Retinal pigment epithelial cell (primary cell): ENCODE measurements around the gene INSYN1.

Experiments used
- DNase-seq: peaks from one replicate; pipeline ENCODE4 v3.0.0-alpha.2; 2010; ENCODE audit warnings: low read depth
- H3K4me3 ChIP-seq: 2 replicates; pipeline ENCODE4 v1.5.1; 2011; ENCODE audit warnings: mild to moderate bottlenecking, low read length, control low read depth, moderate library complexity
- CTCF ChIP-seq: conservative IDR thresholded peaks from 2 replicates; pipeline ENCODE4 v1.5.1; 2011; ENCODE audit warnings: low read depth, low read length, control low read depth, inconsistent platforms

INSYN1 gene

GRCh38 chr15:73749971-73750370 lies 3.2 kb downstream of the INSYN1 start:
- H3K4me3 ChIP-seq, result no peak overlapping the region
- TF ChIP-seq CTCF, result no peak
- DNase-seq, result no peak

GRCh38 chr15:73749533-73749932 lies 3.6 kb downstream of the INSYN1 start:
- DNase-seq, result no peak
- H3K4me3 ChIP-seq, result no peak overlapping the region
- TF ChIP-seq CTCF, result no peak

GRCh38 chr15:73748730-73749129 lies 4.4 kb downstream of the INSYN1 start:
- no peak for TF ChIP-seq CTCF
- DNase-seq, result no peak
- no peak overlapping the region for H3K4me3 ChIP-seq

DNA sequence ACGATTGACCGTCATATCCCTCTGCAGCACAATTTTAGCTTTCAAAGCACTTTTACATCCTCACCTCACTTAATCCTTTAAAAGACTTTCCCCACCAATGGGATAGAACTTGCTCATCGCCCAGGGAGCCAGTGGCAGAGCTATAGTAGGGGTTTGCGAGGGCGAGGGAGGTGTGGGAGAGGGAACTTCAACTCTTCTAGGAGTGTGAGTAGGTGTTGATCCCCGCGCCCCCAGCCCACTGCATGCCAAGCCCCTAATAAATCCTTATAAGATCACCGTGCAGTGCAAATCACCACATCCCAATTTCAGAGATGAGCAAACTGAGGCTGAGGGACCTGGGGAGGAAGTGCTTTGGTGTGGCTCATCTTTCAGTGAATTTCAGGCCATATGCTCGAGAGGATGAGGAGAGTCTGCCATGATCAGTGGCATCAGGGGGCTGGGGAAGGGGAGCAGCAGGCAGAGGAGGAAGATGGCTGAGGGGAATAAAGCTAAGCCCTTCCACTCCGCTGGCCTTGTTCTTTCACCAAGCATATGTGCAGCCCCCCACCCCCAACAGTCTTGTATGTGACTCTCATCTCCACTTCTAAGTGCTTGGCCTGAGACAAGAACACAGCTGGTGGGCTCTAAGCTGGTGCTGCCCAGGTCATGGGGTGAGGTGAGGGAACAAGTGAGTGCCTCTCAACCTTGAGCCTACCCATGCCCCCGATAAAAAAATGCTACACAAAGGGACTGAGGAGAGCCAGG lies 5.1 kb downstream of the INSYN1 start:
- H3K4me3 ChIP-seq, result no peak overlapping the region
- DNase-seq, result no peak
- TF ChIP-seq CTCF, result no peak

- TF ChIP-seq CTCF, result no peak
- DNase-seq, result no peak
- H3K4me3 ChIP-seq, result no peak overlapping the region
Measured at GRCh38 chr15:73746883-73747282, 6.3 kb downstream of the INSYN1 start.

DNA sequence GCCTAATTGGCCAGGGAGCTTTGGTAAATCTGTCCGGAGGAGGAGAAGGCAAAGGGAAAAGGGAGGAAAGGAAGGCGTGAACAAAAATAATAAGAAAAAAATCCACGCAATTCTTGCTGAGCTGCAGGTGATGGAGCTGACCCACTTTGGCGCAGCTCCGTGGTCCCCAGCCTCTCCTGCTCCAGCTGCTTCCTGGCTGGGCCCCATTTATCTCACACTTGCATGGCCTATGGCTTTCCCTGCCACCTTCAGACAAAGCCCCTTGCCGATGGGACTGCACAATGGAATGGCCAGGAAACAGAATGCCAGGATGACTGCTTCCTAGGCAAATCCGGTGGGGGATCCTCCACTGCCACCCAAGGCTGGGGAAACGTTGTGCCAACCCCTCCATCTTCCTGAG lies 6.9 kb downstream of the INSYN1 start:
- no peak for TF ChIP-seq CTCF
- H3K4me3 ChIP-seq, result no peak overlapping the region
- DNase-seq, result no peak

GRCh38 chr15:73745073-73745472 lies 8.1 kb downstream of the INSYN1 start:
- no peak overlapping the region for H3K4me3 ChIP-seq
- DNase-seq, result no peak
- no peak for TF ChIP-seq CTCF
